Measurements from ENCODE around the gene CCDC148. TPM values are rescaled to one million over a fixed set of nuclear protein-coding genes. Genes with fewer than 3 reads are reported as not detected.
"Not testable (repeated sequence)": the region's sequence is repeated elsewhere in the genome, so short reads cannot be mapped to it uniquely, and the experiment has no call there.

CCDC148 gene
- total RNA-seq, 1 donor from 2014 or later: 0.36 TPM

DNA sequence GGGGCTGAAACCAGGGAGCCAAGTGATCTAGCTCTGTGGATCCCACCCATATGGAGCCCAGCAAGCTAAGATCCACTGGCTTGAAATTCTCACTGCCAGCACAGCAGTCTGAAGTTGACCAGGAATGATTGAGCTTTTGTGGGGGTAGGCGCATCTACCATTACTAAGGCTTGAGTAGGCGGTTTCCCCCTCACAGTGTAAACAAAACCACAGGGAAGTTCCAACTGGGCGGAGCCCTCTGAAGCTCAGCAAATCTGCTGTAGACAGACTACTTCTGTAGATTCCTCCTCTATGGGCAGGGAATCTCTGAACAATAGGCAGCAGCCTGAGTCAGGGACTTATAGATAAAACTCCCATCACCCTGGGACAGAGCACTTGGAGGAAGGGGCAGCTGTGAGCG is 96.7 kb downstream of the CCDC148 start:
- Mint-ChIP-seq H3K4me3 (no peak overlapping the region), H3K9me3 (peaks cover 24% of the 10 kb centered on the region), H3K36me3 (ENCODE audit: low read depth) (no peaks in the 10 kb centered on the region), H3K27ac (no peak overlapping the region), H3K4me1 (ENCODE audit: low read depth) (peaks cover 5% of the 10 kb centered on the region), H3K27me3 (ENCODE audit: insufficient read depth) (no peaks in the 10 kb centered on the region)
- intact Hi-C loops (cut with micrococcal nuclease): no loop called here
- no peak for DNase-seq (ENCODE audit: low spot score)

DNA sequence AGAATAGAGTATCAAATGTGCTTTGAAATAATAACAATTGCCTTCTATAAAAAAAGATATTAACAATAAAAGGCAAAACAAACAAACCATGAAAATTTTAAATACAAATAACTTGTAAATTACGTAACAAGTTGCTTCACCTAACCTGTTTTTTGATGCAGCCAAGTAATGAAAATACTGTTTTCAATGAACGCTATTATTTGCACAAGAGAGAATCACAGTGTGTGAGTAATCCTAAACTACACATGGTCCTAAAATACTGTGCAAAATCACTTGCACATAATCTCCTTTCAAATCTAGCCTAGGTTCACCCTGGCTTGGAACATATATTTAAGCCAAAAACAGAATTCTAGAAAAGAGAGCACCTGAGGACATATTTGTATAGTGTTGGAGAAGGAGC is 98.9 kb downstream of the CCDC148 start:
- peaks cover 12% of the 10 kb centered on the region for H3K9me3 Mint-ChIP-seq
- H3K4me3 Mint-ChIP-seq: no peak overlapping the region
- H3K36me3 Mint-ChIP-seq (ENCODE audit: low read depth): no peaks in the 10 kb centered on the region
- H3K27me3 Mint-ChIP-seq (ENCODE audit: insufficient read depth): no peaks in the 10 kb centered on the region
- intact Hi-C loops (cut with micrococcal nuclease): no loop called here
- no peak for DNase-seq (ENCODE audit: low spot score)
- H3K4me1 Mint-ChIP-seq (ENCODE audit: low read depth): peaks cover 5% of the 10 kb centered on the region
- no peak overlapping the region for H3K27ac Mint-ChIP-seq

DNA sequence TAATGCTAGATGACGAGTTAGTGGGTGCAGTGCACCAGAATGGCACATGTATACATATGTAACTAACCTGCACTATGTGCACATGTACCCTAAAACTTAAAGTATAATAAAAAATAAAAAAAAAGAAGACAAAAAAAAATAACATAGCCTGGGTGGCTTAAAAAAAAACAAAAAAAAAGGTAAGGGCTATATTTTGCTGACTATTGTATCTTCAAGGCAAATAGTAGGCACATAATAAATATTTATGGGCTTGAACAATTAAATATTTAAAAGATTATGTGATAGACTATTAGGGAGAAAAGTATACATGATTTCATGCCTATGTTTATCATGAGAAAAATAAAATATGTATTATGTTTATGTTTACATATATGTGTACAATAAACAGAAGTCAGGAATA is 99.4 kb downstream of the CCDC148 start:
- Mint-ChIP-seq H3K27ac (no peak overlapping the region), H3K4me1 (ENCODE audit: low read depth) (peaks cover 5% of the 10 kb centered on the region), H3K27me3 (ENCODE audit: insufficient read depth) (no peaks in the 10 kb centered on the region), H3K9me3 (peaks cover 6% of the 10 kb centered on the region), H3K4me3 (no peak overlapping the region), H3K36me3 (ENCODE audit: low read depth) (no peaks in the 10 kb centered on the region)
- DNase-seq (ENCODE audit: low spot score): no peak
- intact Hi-C loops (cut with micrococcal nuclease): no loop called here

DNA sequence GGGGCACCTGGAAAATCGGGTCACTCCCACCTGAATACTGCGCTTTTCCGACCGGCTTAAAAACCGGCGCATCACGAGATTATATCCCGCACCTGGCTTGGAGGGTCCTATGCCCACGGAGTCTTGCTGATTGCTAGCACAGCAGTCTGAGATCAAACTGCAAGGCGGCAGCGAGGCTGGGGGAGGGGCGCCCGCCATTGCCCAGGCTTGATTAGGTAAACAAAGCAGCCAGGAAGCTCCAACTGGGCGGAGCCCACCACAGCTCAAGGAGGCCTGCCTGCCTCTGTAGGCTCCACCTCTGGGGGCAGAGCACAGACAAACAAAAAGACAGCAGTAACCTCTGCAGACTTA is 105.1 kb downstream of the CCDC148 start:
- not testable (repeated sequence) for H3K4me1 Mint-ChIP-seq (ENCODE audit: low read depth); H3K9me3 Mint-ChIP-seq

DNA sequence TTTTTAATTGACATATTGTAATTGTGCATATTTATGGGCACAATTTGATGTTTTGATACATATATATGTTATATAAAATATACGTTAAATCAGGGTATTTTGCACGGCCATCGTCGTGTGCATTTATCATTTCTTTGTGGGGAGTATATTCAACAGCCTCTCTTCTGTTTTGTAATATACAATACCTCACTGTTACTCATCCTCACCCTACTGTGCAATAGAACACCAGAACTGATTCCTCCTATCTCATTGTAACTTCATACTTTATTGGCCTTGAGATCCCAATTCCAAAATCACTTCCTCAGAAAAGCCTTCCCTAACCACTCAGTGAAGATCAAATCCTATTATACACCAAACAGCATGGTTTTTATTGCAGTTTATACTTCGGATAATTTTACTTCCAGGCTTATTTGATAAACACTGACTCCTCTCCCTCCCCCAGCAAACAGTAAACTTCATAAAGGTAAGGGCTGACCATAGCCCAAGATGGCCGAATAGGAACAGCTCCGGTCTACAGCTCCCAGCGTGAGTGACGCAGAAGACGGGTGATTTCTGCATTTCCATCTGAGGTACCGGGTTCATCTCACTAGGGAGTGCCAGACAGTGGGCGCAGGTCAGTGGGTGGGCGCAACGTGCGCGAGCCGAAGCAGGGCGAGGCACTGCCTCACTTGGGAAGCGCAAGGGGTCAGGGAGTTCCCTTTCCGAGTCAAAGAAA is 105.6 kb downstream of the CCDC148 start:
- H3K9me3 Mint-ChIP-seq; H3K4me1 Mint-ChIP-seq (ENCODE audit: low read depth); H3K4me3 Mint-ChIP-seq; H3K27ac Mint-ChIP-seq; intact Hi-C loops (cut with micrococcal nuclease); H3K27me3 Mint-ChIP-seq (ENCODE audit: insufficient read depth); DNase-seq (ENCODE audit: low spot score); H3K36me3 Mint-ChIP-seq (ENCODE audit: low read depth): not testable (repeated sequence)

More for the DNA sequence above, 105.1 kb downstream of the CCDC148 start:
- intact Hi-C loops (cut with micrococcal nuclease); H3K27ac Mint-ChIP-seq; H3K27me3 Mint-ChIP-seq (ENCODE audit: insufficient read depth); DNase-seq (ENCODE audit: low spot score); H3K4me3 Mint-ChIP-seq; H3K36me3 Mint-ChIP-seq (ENCODE audit: low read depth): not testable (repeated sequence)

DNA sequence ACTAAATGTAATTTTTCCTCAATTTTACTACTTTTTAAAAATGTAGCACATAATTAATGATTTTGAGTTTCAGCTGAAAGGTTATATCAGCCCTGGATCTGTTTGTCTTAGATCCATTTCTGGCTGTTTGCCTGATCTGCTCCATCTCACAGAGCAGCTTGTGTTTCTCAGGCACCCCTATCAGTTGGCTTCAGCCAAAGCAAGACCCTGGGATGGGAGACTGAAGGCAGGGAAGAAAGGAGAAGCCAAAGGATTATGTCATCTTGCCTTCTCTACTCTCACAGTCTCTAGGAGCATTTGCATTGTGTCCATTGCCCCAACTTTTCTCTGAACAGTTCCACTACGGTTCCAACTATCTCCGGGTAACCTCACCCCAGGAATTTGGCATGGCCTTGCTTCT is 110.5 kb downstream of the CCDC148 start:
- Mint-ChIP-seq H3K36me3 (ENCODE audit: low read depth) (no peaks in the 10 kb centered on the region), H3K4me1 (ENCODE audit: low read depth) (no peaks in the 10 kb centered on the region), H3K27ac (no peak overlapping the region), H3K27me3 (ENCODE audit: insufficient read depth) (no peaks in the 10 kb centered on the region), H3K9me3 (no peaks in the 10 kb centered on the region), H3K4me3 (no peak overlapping the region)
- DNase-seq (ENCODE audit: low spot score): no peak
- intact Hi-C loops (cut with micrococcal nuclease): no loop called here

DNA sequence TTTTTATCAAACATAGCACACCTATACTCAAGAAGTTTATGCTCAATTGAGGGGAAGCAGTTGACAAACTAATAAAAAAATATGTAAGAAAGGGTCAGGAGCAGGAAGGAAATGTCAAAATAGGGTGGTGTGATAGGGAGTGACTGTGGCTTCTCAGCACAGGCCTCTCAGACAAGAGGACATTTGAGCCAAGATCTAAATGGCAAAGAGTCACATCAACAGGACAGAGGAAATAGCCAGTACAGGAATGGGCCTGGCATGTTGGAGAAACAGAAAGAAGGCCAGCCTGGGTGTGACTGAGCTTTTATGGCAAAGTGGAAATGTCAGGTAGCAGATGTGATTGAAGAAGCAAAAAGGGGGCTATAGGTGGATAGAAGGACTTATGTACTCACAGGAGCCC is 117.0 kb downstream of the CCDC148 start:
- no peaks in the 10 kb centered on the region for H3K36me3 Mint-ChIP-seq (ENCODE audit: low read depth)
- H3K9me3 Mint-ChIP-seq: no peaks in the 10 kb centered on the region
- no peak for DNase-seq (ENCODE audit: low spot score)
- H3K27ac Mint-ChIP-seq: no peak overlapping the region
- intact Hi-C loops (cut with micrococcal nuclease): no loop called here
- H3K4me3 Mint-ChIP-seq: no peak overlapping the region
- H3K4me1 Mint-ChIP-seq (ENCODE audit: low read depth): no peaks in the 10 kb centered on the region
- peaks cover 3% of the 10 kb centered on the region for H3K27me3 Mint-ChIP-seq (ENCODE audit: insufficient read depth)

DNA sequence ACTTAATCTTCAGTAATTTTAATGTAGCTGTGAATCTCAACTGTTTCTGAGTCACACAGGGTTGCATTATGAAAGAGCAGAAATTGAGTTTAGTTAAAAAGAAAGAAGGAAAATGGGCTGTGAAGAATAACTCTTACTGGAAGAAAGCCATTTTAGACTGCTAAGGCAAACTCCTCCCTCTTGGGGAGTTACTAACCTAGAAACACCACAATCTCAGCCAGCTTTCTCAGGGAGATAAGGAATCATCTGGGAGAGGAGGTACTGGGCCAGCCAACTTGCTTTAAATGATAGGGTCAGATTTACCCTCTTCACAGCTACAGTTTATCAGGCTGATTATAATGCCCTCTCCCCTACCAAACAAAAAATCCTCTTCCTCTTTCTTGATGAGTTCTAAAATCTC is 119.5 kb downstream of the CCDC148 start:
- Mint-ChIP-seq H3K4me3 (no peak overlapping the region), H3K27me3 (ENCODE audit: insufficient read depth) (peaks cover 3% of the 10 kb centered on the region), H3K27ac (no peak overlapping the region), H3K4me1 (ENCODE audit: low read depth) (no peaks in the 10 kb centered on the region), H3K36me3 (ENCODE audit: low read depth) (no peaks in the 10 kb centered on the region), H3K9me3 (no peaks in the 10 kb centered on the region)
- no peak for DNase-seq (ENCODE audit: low spot score)
- intact Hi-C loops (cut with micrococcal nuclease): no loop called here

DNA sequence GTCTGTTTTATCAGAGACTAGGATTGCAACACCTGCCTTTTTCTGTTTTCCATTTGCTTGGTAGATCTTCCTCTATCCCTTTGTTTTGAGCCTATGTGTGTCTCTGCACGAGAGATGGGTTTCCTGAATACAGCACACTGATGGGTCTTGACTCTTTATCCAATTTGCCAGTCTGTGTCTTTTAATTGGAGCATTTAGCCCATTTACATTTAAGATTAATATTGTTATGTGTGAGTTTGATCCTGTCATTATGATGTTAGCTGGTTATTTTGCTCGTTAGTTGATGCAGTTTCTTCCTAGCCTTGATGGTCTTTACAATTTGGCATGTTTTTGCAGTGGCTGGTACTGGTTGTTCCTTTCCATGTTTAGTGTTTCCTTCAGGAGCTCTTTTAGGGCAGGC is 124.8 kb downstream of the CCDC148 start:
- H3K9me3 Mint-ChIP-seq; H3K27ac Mint-ChIP-seq; H3K4me1 Mint-ChIP-seq (ENCODE audit: low read depth); H3K4me3 Mint-ChIP-seq; intact Hi-C loops (cut with micrococcal nuclease); DNase-seq (ENCODE audit: low spot score); H3K36me3 Mint-ChIP-seq (ENCODE audit: low read depth); H3K27me3 Mint-ChIP-seq (ENCODE audit: insufficient read depth): not testable (repeated sequence)

DNA sequence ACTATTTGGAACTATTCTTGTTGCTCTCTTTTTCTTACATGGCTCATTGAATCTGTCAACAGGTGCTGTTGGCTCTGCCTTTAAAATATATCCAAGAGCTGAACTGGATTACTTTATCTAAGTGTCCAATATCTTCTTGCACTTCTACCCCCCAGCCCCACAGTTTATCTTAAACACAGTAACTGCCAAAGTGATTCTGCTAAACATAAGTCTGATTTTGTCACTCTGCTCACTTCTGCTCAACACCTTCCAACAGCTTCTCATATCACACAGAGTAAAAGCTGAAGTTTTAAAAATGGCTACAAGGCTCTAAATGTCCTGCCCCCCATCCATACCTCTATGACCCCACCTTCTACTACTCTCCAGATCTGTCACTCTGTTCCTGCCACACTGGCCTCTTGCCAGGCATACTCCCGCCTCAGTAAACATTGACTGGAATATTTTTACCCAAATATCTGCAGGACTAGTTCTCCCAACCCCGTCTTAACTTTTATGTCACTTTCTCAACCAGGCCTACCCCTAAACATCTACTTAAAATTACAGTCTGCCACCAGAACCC is 130.7 kb downstream of the CCDC148 start:
- no peak overlapping the region for H3K27ac Mint-ChIP-seq
- H3K9me3 Mint-ChIP-seq: no peaks in the 10 kb centered on the region
- no peaks in the 10 kb centered on the region for H3K36me3 Mint-ChIP-seq (ENCODE audit: low read depth)
- no peak for DNase-seq (ENCODE audit: low spot score)
- H3K4me1 Mint-ChIP-seq (ENCODE audit: low read depth): no peaks in the 10 kb centered on the region
- H3K27me3 Mint-ChIP-seq (ENCODE audit: insufficient read depth): no peaks in the 10 kb centered on the region
- no peak overlapping the region for H3K4me3 Mint-ChIP-seq
- intact Hi-C loops (cut with micrococcal nuclease): no loop called here

DNA sequence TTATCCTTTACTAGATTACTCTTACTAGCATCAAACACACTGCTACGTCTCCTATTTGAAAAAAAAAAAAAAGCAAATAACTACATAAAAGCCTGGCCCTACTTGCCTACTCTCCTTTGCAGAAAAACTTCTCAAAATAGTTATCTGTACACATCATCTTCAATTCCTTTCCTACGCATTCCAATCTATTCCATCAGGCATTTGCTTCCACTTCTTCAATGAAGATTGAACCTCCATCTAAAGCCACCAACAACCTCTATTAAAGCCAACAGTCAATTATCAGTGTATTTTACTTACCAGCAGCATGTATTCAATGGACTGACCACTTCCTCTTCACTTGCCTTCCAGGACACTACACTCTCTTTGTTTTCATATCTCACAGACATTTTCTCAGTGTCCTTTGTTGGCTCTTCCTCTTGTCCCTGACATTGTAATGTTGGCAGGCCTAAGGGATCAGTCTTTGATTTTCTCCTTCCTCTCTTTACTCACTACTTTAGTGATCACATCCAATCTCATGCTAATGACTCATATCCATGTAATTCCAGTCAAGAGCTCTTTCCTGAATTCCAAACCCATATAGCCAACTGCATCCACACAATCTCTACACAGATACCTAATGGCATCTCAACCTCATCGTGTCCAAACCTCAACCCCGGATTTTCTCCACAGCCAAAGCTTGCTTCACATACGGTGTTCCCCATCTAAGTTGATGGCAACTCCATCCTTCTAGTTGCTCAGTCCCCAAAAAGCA is 131.3 kb downstream of the CCDC148 start:
- Mint-ChIP-seq H3K9me3 (no peaks in the 10 kb centered on the region), H3K36me3 (ENCODE audit: low read depth) (no peaks in the 10 kb centered on the region)

DNA sequence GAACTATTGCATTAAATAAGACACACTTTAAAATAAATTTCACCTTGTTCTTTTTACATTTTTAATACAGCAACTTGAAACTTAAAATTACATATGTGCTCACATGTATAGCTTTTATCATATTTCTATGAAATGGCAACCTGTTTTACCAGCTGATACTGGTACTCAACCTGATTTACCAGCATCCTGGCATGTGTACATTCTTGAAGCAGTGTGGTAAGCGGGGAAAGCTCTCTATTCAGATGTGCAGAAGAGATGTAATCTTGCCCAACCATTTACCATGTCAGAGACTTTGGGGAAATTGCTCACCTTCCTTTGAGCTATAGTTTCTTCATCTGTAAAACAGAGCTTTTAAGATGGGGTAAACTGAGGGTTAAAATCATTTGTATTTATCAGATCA is 133.2 kb downstream of the CCDC148 start:
- no peaks in the 10 kb centered on the region for H3K4me1 Mint-ChIP-seq (ENCODE audit: low read depth)
- H3K36me3 Mint-ChIP-seq (ENCODE audit: low read depth): no peaks in the 10 kb centered on the region
- intact Hi-C loops (cut with micrococcal nuclease): no loop called here
- no peak overlapping the region for H3K4me3 Mint-ChIP-seq
- DNase-seq (ENCODE audit: low spot score): no peak
- H3K27me3 Mint-ChIP-seq (ENCODE audit: insufficient read depth): no peaks in the 10 kb centered on the region
- H3K9me3 Mint-ChIP-seq: no peaks in the 10 kb centered on the region
- no peak overlapping the region for H3K27ac Mint-ChIP-seq

More for the DNA sequence above, 131.3 kb downstream of the CCDC148 start:
- Mint-ChIP-seq H3K27ac (no peak overlapping the region), H3K4me1 (ENCODE audit: low read depth) (no peaks in the 10 kb centered on the region), H3K4me3 (no peak overlapping the region), H3K27me3 (ENCODE audit: insufficient read depth) (no peaks in the 10 kb centered on the region)
- intact Hi-C loops (cut with micrococcal nuclease): no loop called here
- DNase-seq (ENCODE audit: low spot score): no peak

DNA sequence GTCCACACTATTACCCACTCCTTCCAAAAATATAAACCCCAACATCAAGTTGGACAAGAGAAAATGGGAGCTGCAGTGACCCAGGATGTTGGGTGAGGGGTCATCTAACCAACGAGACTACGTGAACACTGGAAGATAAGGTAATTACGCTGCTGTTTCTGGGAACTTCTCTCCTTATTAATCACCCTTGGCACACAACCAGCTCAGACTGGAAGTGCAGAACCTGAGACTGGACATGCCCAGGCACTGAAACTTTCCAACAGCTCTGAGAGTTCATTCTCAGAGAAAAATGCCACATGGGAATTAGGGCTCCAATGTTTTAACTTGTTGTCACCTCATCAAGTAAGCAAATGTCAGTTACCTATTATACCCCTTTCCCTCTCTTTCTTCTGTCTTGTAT is 135.3 kb downstream of the CCDC148 start:
- DNase-seq (ENCODE audit: low spot score): no peak
- no peak overlapping the region for H3K27ac Mint-ChIP-seq
- H3K4me1 Mint-ChIP-seq (ENCODE audit: low read depth): no peaks in the 10 kb centered on the region
- H3K4me3 Mint-ChIP-seq: no peak overlapping the region
- no peaks in the 10 kb centered on the region for H3K27me3 Mint-ChIP-seq (ENCODE audit: insufficient read depth)
- H3K36me3 Mint-ChIP-seq (ENCODE audit: low read depth): no peaks in the 10 kb centered on the region
- intact Hi-C loops (cut with micrococcal nuclease): no loop called here
- H3K9me3 Mint-ChIP-seq: no peaks in the 10 kb centered on the region

Measured in activated T-helper 1 cell treated with anti-CD3 and anti-CD28 coated beads, Interleukin-12 subunit alpha, Interleukin-12 subunit beta, Interleukin-2, Interleukin-4 antibody, amounts not matched to agents 30 ng/mL and 10 ng/mL and 1 ng/mL, durations not matched to agents 14 hours and 24 hours and 36 hours (primary cell).